HL-60 (cell line): ENCODE measurements around the gene CBX5.

ENCODE experiments used
- CTCF ChIP-seq: IDR thresholded peaks from one replicate; pipeline ENCODE4 v1.5.1; 2011; ENCODE audit warnings: low read length, control low read depth, inconsistent platforms; ENCODE audit not compliant: insufficient read depth
- GABPA ChIP-seq: IDR thresholded peaks from 2 replicates; pipeline ENCODE4 v1.6.1; 2012; ENCODE audit warnings: low read depth
- POLR2AphosphoS5 ChIP-seq: IDR thresholded peaks from 2 replicates; pipeline ENCODE4 v1.6.1; 2012; ENCODE audit warnings: low read depth
- REST ChIP-seq: IDR thresholded peaks from 2 replicates; pipeline ENCODE4 v1.6.1; 2012; ENCODE audit warnings: low read depth; ENCODE audit not compliant: insufficient replicate concordance
- SPI1 ChIP-seq: IDR thresholded peaks from 2 replicates; pipeline ENCODE4 v1.6.1; 2012; ENCODE audit warnings: low read depth, mild to moderate bottlenecking, borderline replicate concordance

GRCh38 chr12:54272214-54272613 lies 7.7 kb downstream of the CBX5 start:
- TF ChIP-seq CTCF (no peak), POLR2AphosphoS5 (no peak), SPI1 (no peak), REST (no peak), GABPA (no peak)
